HEK293 (cell line): Measurements from ENCODE around the gene HPCAL1.
A peak's percentile ranks its signal among the peaks of the same experiment; 100 is the strongest.

Experiments
- CTCF ChIA-PET: fragments of 350-600 bp; formaldehyde crosslinking; extraction: SDS; loops from one replicate; lab custom pipeline; 2021; ENCODE audit warnings: antibody characterized with exemption; lab: Yijun Ruan, JAX
- POLR2A ChIA-PET: fragments of 300-600 bp; formaldehyde crosslinking; extraction: SDS; loops from one replicate; lab custom pipeline; 2020; ENCODE audit warnings: antibody characterized with exemption, inconsistent platforms; lab: Yijun Ruan, JAX
- H3K27ac ChIP-seq: fragments of 200-500 bp; sonication (Bioruptor generic); 2 replicates; pipeline ENCODE4 v1.5.1; 2014; ENCODE audit warnings: low read depth, low read length, control low read depth, inconsistent platforms; ENCODE audit errors: extremely low read depth
- H3K36me3 ChIP-seq, 2 experiments: fragments of 200-500 bp in 1 of 2; sonication (Bioruptor generic) in 1 of 2; 1 replicate in 1 of 2; 2 replicates in 1 of 2; pipeline ENCODE4 v1.5.1; 2014 to 2017; ENCODE audit warnings: inconsistent platforms in 2 of 2, low read length in 2 of 2; ENCODE audit not compliant: control insufficient read depth in 2 of 2, insufficient read depth in 1 of 2
- H3K4me1 ChIP-seq: fragments of 200-500 bp; sonication (Bioruptor generic); 2 replicates; pipeline ENCODE4 v1.5.1; 2014; ENCODE audit warnings: mild to moderate bottlenecking, low read length, inconsistent platforms; ENCODE audit not compliant: control insufficient read depth, insufficient read depth
- H3K4me3 ChIP-seq: 2 replicates; pipeline ENCODE4 v1.5.1; 2011; ENCODE audit warnings: low read depth, mild to moderate bottlenecking, control low read depth, low read length, moderate library complexity
- H3K9me3 ChIP-seq: fragments of 200-500 bp; sonication (Bioruptor generic); 2 replicates; pipeline ENCODE4 v1.5.1; 2014; ENCODE audit warnings: low read depth, low read length, inconsistent platforms; ENCODE audit not compliant: control insufficient read depth, insufficient read depth
- GLI2 ChIP-seq: fragments of 450-650 bp; formaldehyde crosslinking; IDR thresholded peaks from 2 replicates; pipeline ENCODE4; 2017; ENCODE audit warnings: missing biosample characterization, missing genetic modification characterization, low read depth, borderline replicate concordance
- REST ChIP-seq: fragments of 450-650 bp; formaldehyde crosslinking; IDR thresholded peaks from 2 replicates; pipeline ENCODE4 v1.5.1; 2016; ENCODE audit warnings: missing biosample characterization, missing genetic modification characterization
- SCRT2 ChIP-seq: fragments of 450-650 bp; formaldehyde crosslinking; IDR thresholded peaks from 2 replicates; pipeline ENCODE4 v1.5.1; 2016; ENCODE audit warnings: missing biosample characterization, missing genetic modification characterization
- ZIC2 ChIP-seq: fragments of 450-650 bp; formaldehyde crosslinking; IDR thresholded peaks from 2 replicates; pipeline ENCODE4 v1.5.1; 2016; ENCODE audit warnings: missing biosample characterization, missing genetic modification characterization
- ZNF10 ChIP-seq: fragments of 450-650 bp; formaldehyde crosslinking; IDR thresholded peaks from 2 replicates; pipeline ENCODE4 v1.5.1; 2017; ENCODE audit warnings: missing biosample characterization, missing genetic modification characterization
- ZNF146 ChIP-seq: fragments of 450-650 bp; formaldehyde crosslinking; IDR thresholded peaks from 2 replicates; pipeline ENCODE4 v1.5.1; 2016; ENCODE audit warnings: missing biosample characterization, missing genetic modification characterization
- ZNF169 ChIP-seq: fragments of 450-650 bp; formaldehyde crosslinking; IDR thresholded peaks from 2 replicates; pipeline ENCODE4 v1.5.1; 2016; ENCODE audit warnings: missing biosample characterization, missing genetic modification characterization
- ZNF19 ChIP-seq: fragments of 450-650 bp; formaldehyde crosslinking; IDR thresholded peaks from 2 replicates; pipeline ENCODE4; 2016; ENCODE audit warnings: missing biosample characterization, missing genetic modification characterization, low read depth
- ZNF311 ChIP-seq: fragments of 450-650 bp; formaldehyde crosslinking; IDR thresholded peaks from 2 replicates; pipeline ENCODE4 v1.5.1; 2017; ENCODE audit warnings: missing biosample characterization, missing genetic modification characterization, borderline replicate concordance
- ZNF423 ChIP-seq: fragments of 450-650 bp; formaldehyde crosslinking; IDR thresholded peaks from 2 replicates; pipeline ENCODE4 v1.5.1; 2016; ENCODE audit warnings: missing biosample characterization, missing genetic modification characterization
- ZNF518A ChIP-seq: fragments of 450-650 bp; formaldehyde crosslinking; conservative IDR thresholded peaks from 2 replicates; pipeline ENCODE4 v1.5.1; 2016; ENCODE audit warnings: low read depth, missing biosample characterization, missing genetic modification characterization
- ZNF791 ChIP-seq: fragments of 450-650 bp; formaldehyde crosslinking; IDR thresholded peaks from 2 replicates; pipeline ENCODE4 v1.5.1; 2016; ENCODE audit warnings: missing biosample characterization, missing genetic modification characterization
- TF ChIP-seq, protein P1 (sequence below): fragments of 450-650 bp; IDR thresholded peaks from 2 replicates; pipeline ENCODE4 v1.5.1; 2018; ENCODE audit warnings: missing biosample characterization, missing genetic modification characterization
- TF ChIP-seq, protein P2 (sequence below): fragments of 450-650 bp; formaldehyde crosslinking; IDR thresholded peaks from 2 replicates; pipeline ENCODE4 v1.5.1; 2016; ENCODE audit warnings: missing biosample characterization, missing genetic modification characterization, borderline replicate concordance

The HPCAL1 gene

GRCh38 chr2:10395893-10396292 lies 93.2 kb downstream of the HPCAL1 start:
- POLR2A ChIA-PET = no interaction called here
- H3K36me3 ChIP-seq = no peaks in the 10 kb centered on the region
- no peaks in the 10 kb centered on the region for H3K4me1 ChIP-seq
- no peak overlapping the region for H3K27ac ChIP-seq
- CTCF ChIA-PET = no interaction called here
- no peak for TF ChIP-seq ZNF146
- no peak for TF ChIP-seq ZNF10 (tag by site-specific recombination)
- no peak for TF ChIP-seq ZIC2 (tag by site-specific recombination)
- TF ChIP-seq GLI2 = no peak
- TF ChIP-seq, all 188 proteins: peak for 0
- Histone ChIP-seq H3K4me3 (no peak overlapping the region), H3K9me3 (no peaks in the 10 kb centered on the region)

GRCh38 chr2:10396464-10396863 lies 93.8 kb downstream of the HPCAL1 start:
- CTCF ChIA-PET = no interaction called here
- H3K4me3 ChIP-seq = no peak overlapping the region
- H3K4me1 ChIP-seq = no peaks in the 10 kb centered on the region
- TF ChIP-seq ZNF791 (tag by site-specific recombination) (no peak), ZNF169 (no peak), ZNF19 (no peak), REST (tag by site-specific recombination) (peak; percentile 83), SCRT2 (tag by site-specific recombination) (peak; percentile 39; the same call in 1 of the 2 replicates)
- H3K36me3 ChIP-seq = no peaks in the 10 kb centered on the region
- H3K9me3 ChIP-seq = no peaks in the 10 kb centered on the region
- H3K27ac ChIP-seq = no peak overlapping the region
- POLR2A ChIA-PET = no interaction called here

DNA sequence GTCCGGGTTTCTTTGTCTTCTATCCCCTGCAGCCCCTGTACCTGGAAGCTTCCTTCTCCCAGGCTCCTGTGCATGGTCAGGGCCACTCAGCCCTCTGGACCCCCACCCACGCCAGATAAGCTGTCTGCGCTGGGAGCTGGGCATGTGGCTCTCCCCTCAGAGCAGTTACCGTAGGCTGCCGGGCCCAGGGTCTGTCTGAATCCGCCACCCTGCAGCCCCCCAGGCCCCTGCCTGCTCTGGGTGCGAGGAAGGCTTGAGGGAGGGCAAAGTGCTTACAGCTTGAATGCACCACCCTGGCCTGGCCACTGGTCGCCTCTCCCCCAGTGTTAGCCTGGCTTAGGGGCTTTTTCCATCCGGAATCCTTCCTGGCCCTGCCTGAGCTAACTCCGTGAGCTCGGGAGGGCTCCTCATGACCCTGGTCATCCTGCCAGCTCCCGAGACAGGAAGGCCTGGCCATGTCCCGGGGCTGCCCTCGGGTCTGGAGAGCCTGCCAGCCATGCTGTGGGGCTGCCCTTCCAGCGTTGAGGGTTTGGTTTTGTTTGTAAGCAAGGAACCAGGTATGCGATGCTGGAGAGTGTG lies 94.7 kb downstream of the HPCAL1 start:
- POLR2A ChIA-PET = no interaction called here
- Histone ChIP-seq H3K4me1 (no peaks in the 10 kb centered on the region), H3K36me3 (no peaks in the 10 kb centered on the region), H3K4me3 (no peak overlapping the region), H3K27ac (no peak overlapping the region), H3K9me3 (no peaks in the 10 kb centered on the region)
- TF ChIP-seq ZNF791 (tag by site-specific recombination) (no peak), ZNF311 (no peak), ZNF423 (no peak), ZNF518A (tag by site-specific recombination) (no peak)
- TF ChIP-seq, protein P1, sequence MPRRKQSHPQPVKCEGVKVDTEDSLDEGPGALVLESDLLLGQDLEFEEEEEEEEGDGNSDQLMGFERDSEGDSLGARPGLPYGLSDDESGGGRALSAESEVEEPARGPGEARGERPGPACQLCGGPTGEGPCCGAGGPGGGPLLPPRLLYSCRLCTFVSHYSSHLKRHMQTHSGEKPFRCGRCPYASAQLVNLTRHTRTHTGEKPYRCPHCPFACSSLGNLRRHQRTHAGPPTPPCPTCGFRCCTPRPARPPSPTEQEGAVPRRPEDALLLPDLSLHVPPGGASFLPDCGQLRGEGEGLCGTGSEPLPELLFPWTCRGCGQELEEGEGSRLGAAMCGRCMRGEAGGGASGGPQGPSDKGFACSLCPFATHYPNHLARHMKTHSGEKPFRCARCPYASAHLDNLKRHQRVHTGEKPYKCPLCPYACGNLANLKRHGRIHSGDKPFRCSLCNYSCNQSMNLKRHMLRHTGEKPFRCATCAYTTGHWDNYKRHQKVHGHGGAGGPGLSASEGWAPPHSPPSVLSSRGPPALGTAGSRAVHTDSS (tag by site-specific recombination) = no peak
- TF ChIP-seq, protein P2, sequence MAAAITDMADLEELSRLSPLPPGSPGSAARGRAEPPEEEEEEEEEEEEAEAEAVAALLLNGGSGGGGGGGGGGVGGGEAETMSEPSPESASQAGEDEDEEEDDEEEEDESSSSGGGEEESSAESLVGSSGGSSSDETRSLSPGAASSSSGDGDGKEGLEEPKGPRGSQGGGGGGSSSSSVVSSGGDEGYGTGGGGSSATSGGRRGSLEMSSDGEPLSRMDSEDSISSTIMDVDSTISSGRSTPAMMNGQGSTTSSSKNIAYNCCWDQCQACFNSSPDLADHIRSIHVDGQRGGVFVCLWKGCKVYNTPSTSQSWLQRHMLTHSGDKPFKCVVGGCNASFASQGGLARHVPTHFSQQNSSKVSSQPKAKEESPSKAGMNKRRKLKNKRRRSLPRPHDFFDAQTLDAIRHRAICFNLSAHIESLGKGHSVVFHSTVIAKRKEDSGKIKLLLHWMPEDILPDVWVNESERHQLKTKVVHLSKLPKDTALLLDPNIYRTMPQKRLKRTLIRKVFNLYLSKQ (tag by site-specific recombination) = no peak
- CTCF ChIA-PET = interaction anchor here (0.6 kb wide), 1 partner anchor 235 kb away, joined by 3 read pairs; no protein-coding TSS in a partner anchor
